ENCODE measurements around the gene CD164L2.

GRCh38 chr1:27336756-27337155 is 46.4 kb downstream of the CD164L2 start:
- no peak for TF ChIP-seq CTCF (conservative IDR thresholded peaks at IDR 0.05; ENCODE audit: low read length)
- TF ChIP-seq EZH2phosphoT487 (IDR thresholded peaks at IDR 0.05; ENCODE audit: borderline replicate concordance), result no peak

All from Loucy (cell line).